ENCODE data around the gene MUC21. TPM values are rescaled to one million over a fixed set of nuclear protein-coding genes. Genes with fewer than 3 reads are reported as not detected.
"Not testable (repeated sequence)": the region's sequence is repeated elsewhere in the genome, so short reads cannot be mapped to it uniquely, and the experiment has no call there.

MUC21 gene
- total RNA-seq, 1 donor from 2014 or later, result 0.65 TPM

GRCh38 chr6:30966154-30966553 is 17.4 kb upstream of the MUC21 start:
- Mint-ChIP-seq H3K9me3 (no peaks in the 10 kb centered on the region), H3K27ac (no peak overlapping the region), H3K27me3 (peaks cover 24% of the 10 kb centered on the region), H3K4me3 (no peak overlapping the region), H3K36me3 (no peaks in the 10 kb centered on the region), H3K4me1 (ENCODE audit: unreplicated experiment) (no peaks in the 10 kb centered on the region)
- DNase-seq (ENCODE audit: extremely low spot score, unreplicated experiment), result no peak
- TF ChIP-seq, protein P1, sequence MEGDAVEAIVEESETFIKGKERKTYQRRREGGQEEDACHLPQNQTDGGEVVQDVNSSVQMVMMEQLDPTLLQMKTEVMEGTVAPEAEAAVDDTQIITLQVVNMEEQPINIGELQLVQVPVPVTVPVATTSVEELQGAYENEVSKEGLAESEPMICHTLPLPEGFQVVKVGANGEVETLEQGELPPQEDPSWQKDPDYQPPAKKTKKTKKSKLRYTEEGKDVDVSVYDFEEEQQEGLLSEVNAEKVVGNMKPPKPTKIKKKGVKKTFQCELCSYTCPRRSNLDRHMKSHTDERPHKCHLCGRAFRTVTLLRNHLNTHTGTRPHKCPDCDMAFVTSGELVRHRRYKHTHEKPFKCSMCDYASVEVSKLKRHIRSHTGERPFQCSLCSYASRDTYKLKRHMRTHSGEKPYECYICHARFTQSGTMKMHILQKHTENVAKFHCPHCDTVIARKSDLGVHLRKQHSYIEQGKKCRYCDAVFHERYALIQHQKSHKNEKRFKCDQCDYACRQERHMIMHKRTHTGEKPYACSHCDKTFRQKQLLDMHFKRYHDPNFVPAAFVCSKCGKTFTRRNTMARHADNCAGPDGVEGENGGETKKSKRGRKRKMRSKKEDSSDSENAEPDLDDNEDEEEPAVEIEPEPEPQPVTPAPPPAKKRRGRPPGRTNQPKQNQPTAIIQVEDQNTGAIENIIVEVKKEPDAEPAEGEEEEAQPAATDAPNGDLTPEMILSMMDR (conservative IDR thresholded peaks at IDR 0.05), result no peak

DNA sequence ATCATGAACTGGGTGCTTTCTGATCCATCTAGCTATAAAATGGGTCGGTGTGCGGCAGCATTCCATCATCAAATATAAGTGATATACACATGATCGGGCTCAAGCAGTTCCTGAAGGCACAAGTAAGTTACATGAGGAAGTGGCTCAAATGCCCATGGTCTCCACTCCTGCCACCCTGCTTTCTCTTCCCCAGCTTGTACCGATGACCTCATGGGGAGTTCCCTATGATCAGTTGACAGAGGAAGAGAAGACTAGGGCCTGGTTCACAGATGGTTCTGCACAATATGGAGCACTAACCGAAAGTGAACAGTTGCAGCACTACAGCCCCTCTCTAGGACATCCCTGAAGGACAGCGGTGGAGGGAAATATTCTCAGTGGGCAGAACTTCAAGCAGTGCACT is 14.3 kb upstream of the MUC21 start:
- not testable (repeated sequence) for H3K9me3 Mint-ChIP-seq; H3K4me3 Mint-ChIP-seq; H3K27ac Mint-ChIP-seq; H3K4me1 Mint-ChIP-seq (ENCODE audit: unreplicated experiment); DNase-seq (ENCODE audit: extremely low spot score, unreplicated experiment); H3K36me3 Mint-ChIP-seq
- peaks cover 27% of the 10 kb centered on the region for H3K27me3 Mint-ChIP-seq

- Mint-ChIP-seq H3K36me3 (no peaks in the 10 kb centered on the region), H3K9me3 (no peaks in the 10 kb centered on the region), H3K27ac (no peak overlapping the region), H3K4me3 (no peak overlapping the region), H3K27me3 (peaks cover 12% of the 10 kb centered on the region), H3K4me1 (ENCODE audit: unreplicated experiment) (no peaks in the 10 kb centered on the region)
- TF ChIP-seq, protein P1 (conservative IDR thresholded peaks at IDR 0.05), result no peak
- DNase-seq (ENCODE audit: extremely low spot score, unreplicated experiment), result no peak
These were observed 12.6 kb upstream of the MUC21 start for GRCh38 chr6:30970946-30971345.

GRCh38 chr6:30972816-30973215 is 10.7 kb upstream of the MUC21 start:
- peaks cover 12% of the 10 kb centered on the region for H3K27me3 Mint-ChIP-seq
- TF ChIP-seq, protein P1 (conservative IDR thresholded peaks at IDR 0.05), result no peak
- no peak overlapping the region for H3K27ac Mint-ChIP-seq
- H3K4me1 Mint-ChIP-seq (ENCODE audit: unreplicated experiment), result peaks cover under 1% of the 10 kb centered on the region
- H3K36me3 Mint-ChIP-seq, result no peaks in the 10 kb centered on the region
- H3K4me3 Mint-ChIP-seq, result no peak overlapping the region
- no peak for DNase-seq (ENCODE audit: extremely low spot score, unreplicated experiment)
- no peaks in the 10 kb centered on the region for H3K9me3 Mint-ChIP-seq

DNA sequence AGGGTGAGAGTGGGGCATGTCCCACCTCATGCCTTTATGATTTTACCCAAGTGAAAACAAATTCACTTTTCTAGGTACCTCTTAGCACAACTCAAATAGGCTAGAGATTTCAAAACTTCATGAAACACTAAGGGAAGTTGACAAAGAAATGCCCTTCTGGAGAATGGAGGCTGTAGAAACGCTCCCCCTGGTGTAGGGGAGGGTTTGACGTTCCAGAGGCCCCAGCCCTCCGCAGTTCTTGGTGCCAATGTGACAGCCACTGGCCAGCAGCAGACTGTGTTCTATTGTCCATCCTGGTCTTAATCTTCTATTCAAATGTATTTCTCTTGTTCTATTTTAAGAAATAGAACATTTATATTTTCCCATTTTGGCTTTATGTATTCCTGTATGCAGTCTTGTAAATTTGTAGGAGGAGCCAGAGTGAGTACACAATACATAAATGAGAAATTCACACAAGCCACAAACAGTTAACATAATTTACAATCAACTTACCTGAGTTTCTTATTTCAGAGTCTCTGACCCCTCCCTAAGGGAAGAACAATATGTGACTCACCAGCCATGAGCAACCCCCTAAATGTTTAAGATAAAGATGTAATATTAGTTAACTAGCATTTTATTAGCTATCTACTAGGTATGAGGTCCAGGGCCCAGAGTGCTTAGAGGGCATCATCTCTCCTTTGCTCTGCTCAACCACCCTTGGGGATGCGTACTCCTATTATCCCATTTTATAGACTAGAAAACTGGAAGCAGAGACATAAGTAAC is 8.8 kb upstream of the MUC21 start:
- no peaks in the 10 kb centered on the region for H3K9me3 Mint-ChIP-seq
- no peak overlapping the region for H3K27ac Mint-ChIP-seq

DNA sequence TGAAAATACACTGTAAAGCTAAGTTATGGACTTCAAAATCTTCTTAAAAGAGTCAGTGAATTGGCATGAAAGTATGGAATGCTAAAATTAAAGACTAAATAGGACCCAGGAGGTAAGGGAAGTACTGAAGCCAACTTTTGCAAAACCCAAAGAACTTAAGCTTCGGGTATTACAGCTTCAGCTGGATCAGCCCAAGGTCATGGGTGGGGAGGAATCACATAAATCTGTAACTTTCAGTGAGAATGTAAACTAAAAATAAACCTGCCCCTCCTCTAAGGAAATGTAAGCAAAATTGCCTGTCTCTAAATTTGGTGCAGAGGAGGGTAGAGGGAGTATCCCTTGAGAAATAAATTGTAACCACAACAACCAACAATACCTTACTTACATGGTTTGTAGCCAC is 4.4 kb upstream of the MUC21 start:
- H3K27ac Mint-ChIP-seq, result peak overlapping the region; percentile 87
- peaks cover 33% of the 10 kb centered on the region for H3K4me1 Mint-ChIP-seq (ENCODE audit: unreplicated experiment)
- H3K36me3 Mint-ChIP-seq, result no peaks in the 10 kb centered on the region

More for the DNA sequence above, 8.8 kb upstream of the MUC21 start:
- H3K4me3 Mint-ChIP-seq, result no peak overlapping the region
- peaks cover 8% of the 10 kb centered on the region for H3K27me3 Mint-ChIP-seq
- TF ChIP-seq, protein P1 (conservative IDR thresholded peaks at IDR 0.05), result no peak
- H3K4me1 Mint-ChIP-seq (ENCODE audit: unreplicated experiment), result peaks cover 14% of the 10 kb centered on the region
- no peaks in the 10 kb centered on the region for H3K36me3 Mint-ChIP-seq
- DNase-seq (ENCODE audit: extremely low spot score, unreplicated experiment), result no peak

More for the DNA sequence above, 4.4 kb upstream of the MUC21 start:
- no peaks in the 10 kb centered on the region for H3K9me3 Mint-ChIP-seq
- DNase-seq (ENCODE audit: extremely low spot score, unreplicated experiment), result no peak
- TF ChIP-seq, protein P1 (conservative IDR thresholded peaks at IDR 0.05), result no peak
- peak overlapping the region; percentile 41 for H3K4me3 Mint-ChIP-seq
- no peaks in the 10 kb centered on the region for H3K27me3 Mint-ChIP-seq
